WTC11 (cell line): ENCODE results near the gene RS1. TPM values are rescaled to one million over a fixed set of nuclear protein-coding genes. Genes with fewer than 3 reads are reported as not detected.

Experiments
- ATAC-seq: fragments of 200-7000 bp; cut with Tn5 transposase; 2 replicates; pipeline ENCODE4 v1.10.0; 2021; ENCODE audit warnings: mild to moderate bottlenecking, moderate library complexity
- CTCF ChIA-PET: fragments of 300-600 bp; sonication (Branson Sonifier 250); formaldehyde crosslinking; loops from one replicate; lab custom pipeline; 2021; ENCODE audit warnings: antibody characterized with exemption; lab: Charles Lee
- POLR2A ChIA-PET: fragments of 350-600 bp; sonication (Branson Sonifier 250); formaldehyde crosslinking; loops from one replicate; lab custom pipeline; 2021; ENCODE audit warnings: antibody characterized with exemption; lab: Charles Lee
- DNase-seq: peaks from one replicate; pipeline ENCODE4 v3.0.0; 2021; ENCODE audit warnings: low spot score
- H3K27ac Mint-ChIP-seq: 2 replicates; pipeline ENCODE4 v1.8.0; 2021; ENCODE audit warnings: mixed read lengths
- H3K27me3 Mint-ChIP-seq: 2 replicates; pipeline ENCODE4 v1.8.0; 2021; ENCODE audit warnings: low read depth, mild to moderate bottlenecking, moderate library complexity, mixed read lengths
- H3K36me3 Mint-ChIP-seq: 2 replicates; pipeline ENCODE4 v1.8.0; 2021; ENCODE audit warnings: mixed read lengths
- H3K4me1 Mint-ChIP-seq: 2 replicates; pipeline ENCODE4 v1.8.0; 2022; ENCODE audit warnings: mixed read lengths
- H3K4me3 Mint-ChIP-seq: 2 replicates; pipeline ENCODE4 v1.8.0; 2021; ENCODE audit warnings: mild to moderate bottlenecking, moderate library complexity, mixed read lengths
- H3K9me3 Mint-ChIP-seq: 2 replicates; pipeline ENCODE4 v1.8.0; 2021; ENCODE audit warnings: mixed read lengths
- AFF4 ChIP-seq: sonication (generic); formaldehyde crosslinking; IDR thresholded peaks from 2 replicates; pipeline ENCODE4 v1.8.1; 2023; ENCODE audit warnings: mild to moderate bottlenecking, missing genetic modification reagents, borderline replicate concordance
- ATF6 ChIP-seq: sonication (generic); formaldehyde crosslinking; IDR thresholded peaks from 2 replicates; pipeline ENCODE4 v1.8.1; 2023; ENCODE audit warnings: mild to moderate bottlenecking, missing genetic modification reagents
- ELF4 ChIP-seq: sonication (generic); formaldehyde crosslinking; IDR thresholded peaks from 2 replicates; pipeline ENCODE4 v1.8.1; 2022; ENCODE audit warnings: low read depth, mild to moderate bottlenecking, moderate library complexity, missing genetic modification reagents
- FOXJ3 ChIP-seq: sonication (generic); formaldehyde crosslinking; IDR thresholded peaks from 2 replicates; pipeline ENCODE4 v1.9.0; 2021; ENCODE audit warnings: missing genetic modification reagents, mild to moderate bottlenecking, borderline replicate concordance
- GABPB1 ChIP-seq: sonication (generic); formaldehyde crosslinking; IDR thresholded peaks from 2 replicates; pipeline ENCODE4 v1.8.1; 2023; ENCODE audit warnings: mild to moderate bottlenecking, missing genetic modification reagents
- HMGA2 ChIP-seq: fragments of 250-450 bp; sonication (Bioruptor Pico); IDR thresholded peaks from 2 replicates; pipeline ENCODE4 v1.4.0; 2021; ENCODE audit warnings: mild to moderate bottlenecking, moderate library complexity
- IRF2 ChIP-seq: sonication (generic); formaldehyde crosslinking; IDR thresholded peaks from 2 replicates; pipeline ENCODE4 v1.8.0; 2022; ENCODE audit warnings: low read depth, missing genetic modification reagents, borderline replicate concordance
- MAX ChIP-seq: sonication (generic); formaldehyde crosslinking; IDR thresholded peaks from 2 replicates; pipeline ENCODE4 v1.8.0; 2022; ENCODE audit warnings: mild to moderate bottlenecking, missing genetic modification reagents
- MYBL2 ChIP-seq: sonication (generic); formaldehyde crosslinking; IDR thresholded peaks from 2 replicates; pipeline ENCODE4 v1.8.1; 2023; ENCODE audit warnings: mild to moderate bottlenecking, moderate library complexity, missing genetic modification reagents
- PREB ChIP-seq: sonication (generic); formaldehyde crosslinking; IDR thresholded peaks from 2 replicates; pipeline ENCODE4 v1.8.1; 2022; ENCODE audit warnings: mild to moderate bottlenecking, missing genetic modification reagents, moderate library complexity, borderline replicate concordance
- PRRX2 ChIP-seq: fragments of 250-450 bp; sonication (Bioruptor Pico); IDR thresholded peaks from 2 replicates; pipeline ENCODE4 v1.8.0; 2021; ENCODE audit warnings: mild to moderate bottlenecking
- RELA ChIP-seq: sonication (generic); formaldehyde crosslinking; IDR thresholded peaks from 2 replicates; pipeline ENCODE4 v1.8.1; 2022; ENCODE audit warnings: missing genetic modification reagents, mild to moderate bottlenecking, borderline replicate concordance
- STAT6 ChIP-seq: sonication (generic); formaldehyde crosslinking; conservative IDR thresholded peaks from 2 replicates; pipeline ENCODE4 v1.8.1; 2023; ENCODE audit warnings: mild to moderate bottlenecking, low read depth, missing genetic modification reagents, moderate library complexity
- ZNF232 ChIP-seq: sonication (generic); formaldehyde crosslinking; IDR thresholded peaks from 2 replicates; pipeline ENCODE4 v1.8.0; 2022; ENCODE audit warnings: mild to moderate bottlenecking, missing genetic modification reagents
- ZNF281 ChIP-seq: sonication (generic); formaldehyde crosslinking; IDR thresholded peaks from 2 replicates; pipeline ENCODE4 v1.8.0; 2023; ENCODE audit warnings: mild to moderate bottlenecking, missing genetic modification reagents
- ZNF532 ChIP-seq: fragments of 250-450 bp; sonication (Bioruptor Pico); IDR thresholded peaks from 2 replicates; pipeline ENCODE4 v1.9.0; 2021; ENCODE audit warnings: mild to moderate bottlenecking, borderline replicate concordance
- ZNF671 ChIP-seq: fragments of 250-450 bp; sonication (Bioruptor Pico); IDR thresholded peaks from 2 replicates; pipeline ENCODE4 v1.8.0; 2021; ENCODE audit warnings: mild to moderate bottlenecking
- total RNA-seq: library from RNA; stranded (reverse); gene quantifications from 3 replicates; pipeline ENCODE4 v1.2.3, GENCODE V29; 2021

RS1 gene
- total RNA-seq, 1 experiment from 2014 or later: not detected

- TF ChIP-seq ZNF281 (CRISPR knock-in tag) (no peak), MAX (CRISPR knock-in tag) (no peak), AFF4 (no peak), ZNF671 (CRISPR knock-in tag) (no peak), FOXJ3 (no peak), HMGA2 (CRISPR knock-in tag) (no peak)
Measured at GRCh38 chrX:18613930-18614639, 57.8 kb downstream of the RS1 start (continued).

GRCh38 chrX:18607966-18608365 lies 63.9 kb downstream of the RS1 start:
- Mint-ChIP-seq H3K27ac (no peak overlapping the region), H3K27me3 (no peaks in the 10 kb centered on the region), H3K4me3 (no peak overlapping the region), H3K36me3 (peaks cover 39% of the 10 kb centered on the region), H3K9me3 (no peaks in the 10 kb centered on the region), H3K4me1 (peaks cover 11% of the 10 kb centered on the region)
- ATAC-seq (no peak), DNase-seq (no peak)
- ChIA-PET CTCF (no interaction called here), POLR2A (no interaction called here)
- no peak for TF ChIP-seq IRF2
- TF ChIP-seq PRRX2 (CRISPR knock-in tag): no peak
- TF ChIP-seq ATF6: no peak
- TF ChIP-seq ZNF532: no peak
- TF ChIP-seq MYBL2: no peak
- TF ChIP-seq ZNF232 (CRISPR knock-in tag): no peak
- TF ChIP-seq PREB (CRISPR knock-in tag): no peak
- TF ChIP-seq STAT6 (CRISPR knock-in tag): no peak
- TF ChIP-seq GABPB1: no peak
- TF ChIP-seq ELF4 (CRISPR knock-in tag): no peak
- TF ChIP-seq RELA (CRISPR knock-in tag): no peak
